Measurements from ENCODE around the gene CRABP2.

- TF ChIP-seq CTCF (IDR thresholded peaks at IDR 0.05): no peak
- TF ChIP-seq REST (IDR thresholded peaks at IDR 0.05; ENCODE audit: insufficient read depth in 1 of 2, low read depth in 2 of 2, low read length in 1 of 2): no peak
These were observed 1.1 kb downstream of the CRABP2 start for GRCh38 chr1:156704166-156704711.

All from Panc1 (cell line).